OCI-LY7 (cell line): ENCODE data around the gene LTN1.

Experiments used
- CTCF ChIP-seq: fragments of 200-600 bp; sonication (generic); conservative IDR thresholded peaks from 2 replicates; pipeline ENCODE4 v1.5.1; 2014; ENCODE audit warnings: mild to moderate bottlenecking, antibody characterized with exemption, low read length, moderate library complexity, mixed read lengths
- EZH2phosphoT487 ChIP-seq: fragments of 200-600 bp; sonication (generic); IDR thresholded peaks from 2 replicates; pipeline ENCODE4 v1.6.1; 2018; ENCODE audit warnings: low read depth, borderline replicate concordance, mild to moderate bottlenecking, mixed run types, antibody characterized with exemption, low read length, moderate library complexity, mixed read lengths

- TF ChIP-seq CTCF, result no peak
- TF ChIP-seq EZH2phosphoT487, result no peak
Observed at GRCh38 chr21:28932717-28933116, 60.0 kb downstream of the LTN1 start.
